ENCODE measurements around the gene EHD2. TPM values are rescaled to one million over a fixed set of nuclear protein-coding genes. Genes with fewer than 3 reads are reported as not detected.
"Not testable (repeated sequence)": the region's sequence is repeated elsewhere in the genome, so short reads cannot be mapped to it uniquely, and the experiment has no call there.

EHD2 gene
- total RNA-seq, 1 experiment from 2014 or later, result 60.5 TPM

DNA sequence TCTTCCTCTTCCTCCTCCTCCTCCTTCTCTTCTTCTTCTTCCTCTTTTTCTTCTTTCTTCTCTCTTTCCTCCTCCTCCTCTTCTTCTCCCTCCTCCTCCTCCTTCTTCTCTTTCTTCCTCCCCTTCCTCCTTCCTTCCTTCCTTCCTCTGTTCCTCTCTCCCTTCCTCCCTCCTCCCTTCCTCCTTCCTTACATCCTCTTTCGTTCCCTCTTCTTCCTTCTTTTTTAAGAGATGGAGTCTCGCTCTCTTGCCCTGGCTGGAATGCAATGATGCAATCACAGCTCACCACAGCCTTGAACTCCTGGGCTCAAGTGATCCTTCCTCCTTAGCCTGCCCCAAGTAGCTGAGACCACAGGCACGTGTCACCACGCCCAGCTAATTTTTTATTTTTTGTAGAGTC lies 13.2 kb downstream of the EHD2 start:
- Histone ChIP-seq H3K9me2 (ENCODE audit: insufficient read depth) (no peaks in the 10 kb centered on the region), H3K4me2 (ENCODE audit: low read length) (peak overlapping the region; percentile 49), H3K27ac (ENCODE audit: low read depth, low read length) (peak overlapping the region; percentile 45), H4K20me1 (ENCODE audit: insufficient read depth) (no peaks in the 10 kb centered on the region), H3K79me2 (ENCODE audit: insufficient read depth, low read length) (peaks cover 8% of the 10 kb centered on the region), H2AFZ (ENCODE audit: low read depth, low read length, poor library complexity, severe bottlenecking) (no peak overlapping the region), H3K4me1 (ENCODE audit: control insufficient read depth in 1 of 2, insufficient read depth in 2 of 2, low read length in 2 of 2) (peaks cover 42 to 85% of the 10 kb centered on the region in 2 experiments), H3K27me3 (ENCODE audit: insufficient read depth, low read length) (no peaks in the 10 kb centered on the region), H3K36me3 (ENCODE audit: control insufficient read depth in 1 of 2, insufficient read depth in 2 of 2, low read length in 2 of 2) (peaks cover 2 to 18% of the 10 kb centered on the region in 2 experiments; a peak in 3 of 4 replicates), H3K9me3 (ENCODE audit: control insufficient read depth in 1 of 2, insufficient read depth in 1 of 2, low read depth in 1 of 2, low read length in 2 of 2) (no peaks in the 10 kb centered on the region), H3K9ac (ENCODE audit: low read length) (peak overlapping the region; percentile 33), H3K4me3 (replicated peaks in 1 of 2; ENCODE audit: low read depth in 1 of 2, low read length in 2 of 2) (no peak overlapping the region)
- TF ChIP-seq SP1 (IDR thresholded peaks at IDR 0.05; ENCODE audit: low read depth) (peak; percentile 54; the same call in 1 of the 2 replicates), REST (IDR thresholded peaks at IDR 0.05; ENCODE audit: low read depth) (no peak), EZH2phosphoT487 (IDR thresholded peaks at IDR 0.05; ENCODE audit: borderline replicate concordance) (no peak), CEBPB (IDR thresholded peaks at IDR 0.05; ENCODE audit: low read depth) (peak; percentile 93), MAX (IDR thresholded peaks at IDR 0.05) (peak; percentile 49; the same call in 1 of the 2 replicates), ELF1 (IDR thresholded peaks at IDR 0.05; ENCODE audit: borderline replicate concordance, low read depth) (no peak), CBX3 (IDR thresholded peaks at IDR 0.05; ENCODE audit: low read depth) (peak; percentile 66; the same call in 1 of the 2 replicates), SIN3A (IDR thresholded peaks at IDR 0.05; ENCODE audit: low read depth) (no peak)
- TF ChIP-seq, protein P1, sequence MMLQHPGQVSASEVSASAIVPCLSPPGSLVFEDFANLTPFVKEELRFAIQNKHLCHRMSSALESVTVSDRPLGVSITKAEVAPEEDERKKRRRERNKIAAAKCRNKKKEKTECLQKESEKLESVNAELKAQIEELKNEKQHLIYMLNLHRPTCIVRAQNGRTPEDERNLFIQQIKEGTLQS (IDR thresholded peaks at IDR 0.05), result no peak; the same call in 1 of the 2 replicates
- POLR2A ChIA-PET, result interaction anchor here (1.2 kb wide), 1 partner anchor 15 kb away, joined by 3 read pairs; no protein-coding TSS in a partner anchor
- BruUV-seq (replicated peaks), result no TSS peak
- CTCF ChIA-PET, result interaction anchor here (9.2 kb wide), 1 partner anchor 14 kb away, joined by 62 read pairs; the partner anchor contains the start of gene EHD2
- intact Hi-C loops (cut with micrococcal nuclease), result no loop called here
- ATAC-seq (no peak), DNase-seq (ENCODE audit: low read depth, low spot score) (no peak)
- RAD21 ChIA-PET (ENCODE audit: low non-redundant PET in 1 of 2, low total read pairs in 2 of 2, uncharacterized antibody in 2 of 2, unreplicated experiment in 2 of 2), result no interaction called here

DNA sequence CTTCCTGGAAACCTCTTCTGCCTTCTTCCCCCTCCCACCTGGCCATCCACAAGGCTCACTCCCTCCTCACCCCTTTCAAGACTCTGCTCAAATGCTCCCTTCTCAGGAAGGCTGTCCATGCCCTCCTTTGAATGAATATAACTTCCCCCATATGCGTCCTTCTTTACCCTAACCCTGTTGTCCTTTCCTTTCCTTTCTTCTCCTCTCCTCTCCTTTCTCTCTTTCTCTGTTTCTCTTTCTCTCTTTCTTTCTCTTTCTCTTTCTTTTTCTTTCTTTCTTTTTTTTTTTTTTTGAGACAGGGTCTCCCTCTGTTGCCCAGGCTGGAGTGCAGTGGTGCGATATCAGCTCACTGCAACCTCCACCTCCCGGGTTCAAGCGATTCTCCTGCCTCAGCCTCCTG lies 15.1 kb downstream of the EHD2 start:
- BruUV-seq (replicated peaks); H3K9me3 ChIP-seq (ENCODE audit: control insufficient read depth in 1 of 2, insufficient read depth in 1 of 2, low read depth in 1 of 2, low read length in 2 of 2); RAD21 ChIA-PET (ENCODE audit: low non-redundant PET in 1 of 2, low total read pairs in 2 of 2, uncharacterized antibody in 2 of 2, unreplicated experiment in 2 of 2); H3K79me2 ChIP-seq (ENCODE audit: insufficient read depth, low read length); H3K9me2 ChIP-seq (ENCODE audit: insufficient read depth); H3K4me3 ChIP-seq (replicated peaks in 1 of 2; ENCODE audit: low read depth in 1 of 2, low read length in 2 of 2); DNase-seq (ENCODE audit: low read depth, low spot score); H4K20me1 ChIP-seq (ENCODE audit: insufficient read depth); ATAC-seq; H2AFZ ChIP-seq (ENCODE audit: low read depth, low read length, poor library complexity, severe bottlenecking); H3K27me3 ChIP-seq (ENCODE audit: insufficient read depth, low read length): not testable (repeated sequence)
- Histone ChIP-seq H3K4me2 (ENCODE audit: low read length) (peak overlapping the region; percentile 88), H3K4me1 (ENCODE audit: control insufficient read depth in 1 of 2, insufficient read depth in 2 of 2, low read length in 2 of 2) (peaks cover 38 to 70% of the 10 kb centered on the region in 2 experiments), H3K36me3 (ENCODE audit: control insufficient read depth in 1 of 2, insufficient read depth in 2 of 2, low read length in 2 of 2) (peaks cover 2 to 18% of the 10 kb centered on the region in 2 experiments; a peak in 3 of 4 replicates), H3K9ac (ENCODE audit: low read length) (peak overlapping the region; percentile 39), H3K27ac (ENCODE audit: low read depth, low read length) (peak overlapping the region; percentile 98)
- ChIA-PET CTCF (interaction anchor here (0.9 to 9.2 kb wide), 4 partner anchors 15 to 291 kb away, joined by 3 to 62 read pairs (median 6); partner anchors contain the start of gene EHD2), POLR2A (interaction anchor here (1.4 kb wide), 1 partner anchor 12 kb away, joined by 4 read pairs; no protein-coding TSS in a partner anchor)
- intact Hi-C loops (cut with micrococcal nuclease), result loop anchor here (2.0 kb wide), 1 partner anchor 15 kb away; no protein-coding TSS in a partner anchor

Data from HCT116 (cell line).